H9 (cell line): ENCODE data around the gene PIGK. TPM values are rescaled to one million over a fixed set of nuclear protein-coding genes. Genes with fewer than 3 reads are reported as not detected.

Experiments used
- DNase-seq: peaks from one replicate; pipeline ENCODE4 v3.0.0-alpha.2; 2017
- H2AFZ ChIP-seq: one replicate; pipeline ENCODE4 v1.6.1; 2013; ENCODE audit warnings: mild to moderate bottlenecking, low read length, control low read depth, moderate library complexity
- H2AK5ac ChIP-seq: 2 replicates; pipeline ENCODE4 v1.6.1; 2013; ENCODE audit warnings: low read length, control low read depth, mixed read lengths; ENCODE audit not compliant: insufficient read length
- H2BK120ac ChIP-seq: one replicate; pipeline ENCODE4 v1.6.1; 2013; ENCODE audit warnings: low read depth, mild to moderate bottlenecking, low read length, control low read depth, inconsistent platforms; ENCODE audit not compliant: poor library complexity, severe bottlenecking
- H2BK12ac ChIP-seq: 2 replicates; pipeline ENCODE4 v1.6.1; 2013; ENCODE audit warnings: low read length, control low read depth, mixed read lengths, low read depth; ENCODE audit not compliant: insufficient read length
- H2BK15ac ChIP-seq: 2 replicates; pipeline ENCODE4 v1.6.1; 2013; ENCODE audit warnings: low read depth, low read length, control low read depth
- H2BK20ac ChIP-seq: one replicate; pipeline ENCODE4 v1.6.1; 2013; ENCODE audit warnings: low read depth, mild to moderate bottlenecking, low read length, control low read depth, inconsistent platforms; ENCODE audit not compliant: poor library complexity, severe bottlenecking
- H2BK5ac ChIP-seq: 2 replicates; pipeline ENCODE4 v1.6.1; 2013; ENCODE audit warnings: low read length, control low read depth, mixed read lengths; ENCODE audit not compliant: insufficient read length
- H3K14ac ChIP-seq: 2 replicates; pipeline ENCODE4 v1.6.1; 2013; ENCODE audit warnings: low read length, control low read depth; ENCODE audit not compliant: insufficient read depth
- H3K18ac ChIP-seq: 2 replicates; pipeline ENCODE4 v1.6.1; 2013; ENCODE audit warnings: low read depth, mild to moderate bottlenecking, mixed read lengths, low read length, control low read depth; ENCODE audit not compliant: insufficient read length
- H3K23ac ChIP-seq: 2 replicates; pipeline ENCODE4 v1.6.1; 2013; ENCODE audit warnings: low read length, control low read depth, mixed read lengths, low read depth; ENCODE audit not compliant: insufficient read length
- H3K23me2 ChIP-seq: 2 replicates; pipeline ENCODE4 v1.6.1; 2013; ENCODE audit warnings: low read depth, mild to moderate bottlenecking, mixed read lengths, low read length, control low read depth; ENCODE audit not compliant: insufficient read length, poor library complexity, severe bottlenecking
- H3K27ac ChIP-seq: 2 replicates; pipeline ENCODE4 v1.5.1; 2013; ENCODE audit warnings: low read length, control low read depth, mixed read lengths, low read depth; ENCODE audit not compliant: insufficient read length
- H3K27me3 ChIP-seq: 2 replicates; pipeline ENCODE4 v1.6.1; 2013; ENCODE audit warnings: low read length, control low read depth, inconsistent platforms; ENCODE audit not compliant: insufficient read depth
- H3K4ac ChIP-seq: 2 replicates; pipeline ENCODE4 v1.6.1; 2013; ENCODE audit warnings: low read depth, mild to moderate bottlenecking, control low read depth, inconsistent platforms, low read length, moderate library complexity
- H3K4me1 ChIP-seq: 2 replicates; pipeline ENCODE4 v1.6.1; 2013; ENCODE audit warnings: low read length, control low read depth, inconsistent platforms; ENCODE audit not compliant: insufficient read depth
- H3K4me2 ChIP-seq: 2 replicates; pipeline ENCODE4 v1.6.1; 2013; ENCODE audit warnings: low read length, control low read depth, mixed read lengths; ENCODE audit not compliant: insufficient read length, insufficient read depth
- H3K56ac ChIP-seq: 2 replicates; pipeline ENCODE4 v1.6.1; 2013; ENCODE audit warnings: low read depth, mild to moderate bottlenecking, mixed read lengths, low read length, control low read depth; ENCODE audit not compliant: insufficient read length
- H3K79me1 ChIP-seq: 2 replicates; pipeline ENCODE4 v1.6.1; 2013; ENCODE audit warnings: low read depth, mild to moderate bottlenecking, moderate library complexity, low read length, control low read depth, inconsistent platforms; ENCODE audit not compliant: insufficient read depth, poor library complexity, severe bottlenecking
- H3K79me2 ChIP-seq: 2 replicates; pipeline ENCODE4 v1.6.1; 2013; ENCODE audit warnings: low read length, control low read depth, inconsistent platforms; ENCODE audit not compliant: insufficient read depth
- H3K9ac ChIP-seq: 2 replicates; pipeline ENCODE4 v1.6.1; 2013; ENCODE audit warnings: low read length, control low read depth, mixed read lengths; ENCODE audit not compliant: insufficient read length; ENCODE audit errors: extremely low read depth
- H3K9me3 ChIP-seq: one replicate; pipeline ENCODE4 v1.6.1; 2013; ENCODE audit warnings: low read depth, low read length, inconsistent platforms; ENCODE audit not compliant: control insufficient read depth
- H3T11ph ChIP-seq: one replicate; pipeline ENCODE4 v1.6.1; 2013; ENCODE audit warnings: mild to moderate bottlenecking, low read length, control low read depth, inconsistent platforms
- H4K20me1 ChIP-seq: one replicate; pipeline ENCODE4 v1.6.1; 2013; ENCODE audit not compliant: control insufficient read depth, insufficient read length, insufficient read depth
- H4K5ac ChIP-seq: 2 replicates; pipeline ENCODE4 v1.6.1; 2013; ENCODE audit warnings: low read depth, mild to moderate bottlenecking, mixed read lengths, low read length, control low read depth; ENCODE audit not compliant: insufficient read length
- H4K8ac ChIP-seq: replicated peaks from 2 replicates; pipeline ENCODE4 v1.6.1; 2013; ENCODE audit warnings: low read length, control low read depth, mixed read lengths, low read depth; ENCODE audit not compliant: insufficient read length
- H4K91ac ChIP-seq: 2 replicates; pipeline ENCODE4 v1.6.1; 2013; ENCODE audit warnings: low read depth, mild to moderate bottlenecking, moderate library complexity, mixed read lengths, low read length, control low read depth; ENCODE audit not compliant: insufficient read length
- H3K27ac Mint-ChIP-seq, 3 experiments: 2 replicates in 2 of 3; 3 replicates in 1 of 3; pipeline ENCODE4 v1.8.0; 2020 to 2021; ENCODE audit warnings: mixed read lengths in 3 of 3, mild to moderate bottlenecking in 1 of 3, moderate library complexity in 1 of 3
- H3K27me3 Mint-ChIP-seq: 2 replicates; pipeline ENCODE4 v1.8.0; 2021; ENCODE audit warnings: low read depth, mild to moderate bottlenecking, moderate library complexity, mixed read lengths
- H3K36me3 Mint-ChIP-seq, 3 experiments: 2 replicates in 2 of 3; 3 replicates in 1 of 3; pipeline ENCODE4 v1.8.0; 2020 to 2021; ENCODE audit warnings: low read depth in 3 of 3, mixed read lengths in 3 of 3; ENCODE audit not compliant: insufficient read depth in 1 of 3
- H3K4me1 Mint-ChIP-seq, 2 experiments: 2 replicates each; pipeline ENCODE4 v1.8.0; 2020; ENCODE audit warnings: mixed read lengths in 2 of 2
- H3K4me3 Mint-ChIP-seq, 2 experiments: 2 replicates in 1 of 2; 3 replicates in 1 of 2; pipeline ENCODE4 v1.8.0; 2020 to 2021; ENCODE audit warnings: mild to moderate bottlenecking in 2 of 2, mixed read lengths in 2 of 2, moderate library complexity in 1 of 2
- H3K9me3 Mint-ChIP-seq, 2 experiments: 2 replicates in 1 of 2; 3 replicates in 1 of 2; pipeline ENCODE4 v1.8.0; 2020; ENCODE audit warnings: mild to moderate bottlenecking in 2 of 2, mixed read lengths in 2 of 2, moderate library complexity in 1 of 2
- CTCF ChIP-seq: fragments of 200-600 bp; sonication (generic); conservative IDR thresholded peaks from 3 replicates; pipeline ENCODE4 v1.8.0; 2021; ENCODE audit warnings: antibody characterized with exemption, mild to moderate bottlenecking
- WGBS: extraction: QIAGEN DNeasy Blood & Tissue Kit; methylation state at CpG from one replicate; pipeline ENCODE4 v1.1.7; 2013; ENCODE audit warnings: missing lambda C conversion rate, low lambda C conversion rate, mixed read lengths; ENCODE audit not compliant: insufficient read length; ENCODE audit errors: extremely low coverage; 5-methylcytosine and 5-hydroxymethylcytosine counted together
- total RNA-seq: library from RNA; stranded (reverse); gene quantifications from 2 replicates; pipeline ENCODE4 v1.2.1, GENCODE V29; 2021

PIGK gene
- total RNA-seq, 1 experiment from 2014 or later = 22.1 TPM

GRCh38 chr1:77040826-77041225, 178.4 kb downstream of the PIGK start:
- TF ChIP-seq CTCF = no peak
- H3K27ac ChIP-seq = no peak overlapping the region
- Mint-ChIP-seq H3K27me3 (no peaks in the 10 kb centered on the region), H3K27ac (no peak overlapping the region), H3K4me1 (no peaks in the 10 kb centered on the region), H3K36me3 (no peaks in the 10 kb centered on the region), H3K9me3 (peaks cover 2 to 4% of the 10 kb centered on the region in 2 experiments; a peak in 2 of 5 replicates), H3K4me3 (no peak overlapping the region)
- no peaks in the 10 kb centered on the region for H4K20me1 ChIP-seq
- WGBS = no CpG with 5 or more reads among the region's 3 CpGs
- no peak overlapping the region for H2BK12ac ChIP-seq
- no peaks in the 10 kb centered on the region for H3K23me2 ChIP-seq
- H2BK15ac ChIP-seq = no peak overlapping the region
- no peak overlapping the region for H3K18ac ChIP-seq
- no peak overlapping the region for H3K4ac ChIP-seq
- H3K27me3 ChIP-seq = no peaks in the 10 kb centered on the region
- no peak overlapping the region for H2AFZ ChIP-seq
- H2BK120ac ChIP-seq = no peak overlapping the region
- no peak overlapping the region for H2BK5ac ChIP-seq
- H3K4me1 ChIP-seq = no peaks in the 10 kb centered on the region
- H3K14ac ChIP-seq = no peak overlapping the region
- no peak for DNase-seq
- H4K5ac ChIP-seq = no peak overlapping the region
- no peak overlapping the region for H3K9ac ChIP-seq
- no peak overlapping the region for H2BK20ac ChIP-seq
- no peak overlapping the region for H4K91ac ChIP-seq
- H3K4me2 ChIP-seq = no peak overlapping the region
- no peaks in the 10 kb centered on the region for H3K9me3 ChIP-seq
- H2AK5ac ChIP-seq = no peak overlapping the region
- H3K56ac ChIP-seq = no peak overlapping the region
- H3T11ph ChIP-seq = no peak overlapping the region
- no peaks in the 10 kb centered on the region for H3K79me2 ChIP-seq
- H4K8ac ChIP-seq = no peak overlapping the region
- H3K79me1 ChIP-seq = no peaks in the 10 kb centered on the region
- no peak overlapping the region for H3K23ac ChIP-seq
